HG03196 (cell line): ENCODE measurements around the gene FBN3.
"Not testable (repeated sequence)": the region's sequence is repeated elsewhere in the genome, so short reads cannot be mapped to it uniquely, and the experiment has no call there.

Experiments used
- ATAC-seq: cut with Tn5 transposase; IDR thresholded peaks from one replicate; pipeline ENCODE4 v1.9.1; 2021; ENCODE audit not compliant: unreplicated experiment

The FBN3 gene

GRCh38 chr19:8064911-8065874, 84.2 kb downstream of the FBN3 start:
- ATAC-seq = no peak

- ATAC-seq = no peak
These were observed 91.7 kb downstream of the FBN3 start for GRCh38 chr19:8057545-8058270.

- ATAC-seq = no peak
These were observed 92.9 kb downstream of the FBN3 start for GRCh38 chr19:8056533-8056932.

GRCh38 chr19:8054169-8054568, 95.2 kb downstream of the FBN3 start:
- ATAC-seq = no peak

GRCh38 chr19:8052464-8052859, 96.9 kb downstream of the FBN3 start, which contains the start of gene CCL25:
Gene CCL25 (plus strand): TSS chr19:8052760. CDS start chr19:8053050, 290 bp downstream.
- ATAC-seq = no peak

GRCh38 chr19:8050274-8051096, 98.9 kb downstream of the FBN3 start:
- peak; percentile 77 for ATAC-seq

GRCh38 chr19:8046569-8047165, 102.7 kb downstream of the FBN3 start:
- no peak for ATAC-seq

GRCh38 chr19:8045872-8046568, 103.4 kb downstream of the FBN3 start:
- no peak for ATAC-seq

GRCh38 chr19:8044018-8044417, 105.4 kb downstream of the FBN3 start:
- no peak for ATAC-seq

- ATAC-seq = no peak
These were observed 106.5 kb downstream of the FBN3 start for GRCh38 chr19:8042900-8043299.

- no peak for ATAC-seq
These were observed 107.9 kb downstream of the FBN3 start for GRCh38 chr19:8041531-8041931.

- ATAC-seq = no peak
These were observed 110.2 kb downstream of the FBN3 start for GRCh38 chr19:8039231-8039630.

- no peak for ATAC-seq
These were observed 110.6 kb downstream of the FBN3 start for GRCh38 chr19:8038815-8039214.

GRCh38 chr19:8036434-8037099, 112.8 kb downstream of the FBN3 start:
- no peak for ATAC-seq

GRCh38 chr19:8034178-8034525, 115.2 kb downstream of the FBN3 start:
- ATAC-seq = no peak

GRCh38 chr19:8033287-8034177, 115.9 kb downstream of the FBN3 start:
- ATAC-seq = not testable (repeated sequence)

- ATAC-seq = no peak
These were observed 118.4 kb downstream of the FBN3 start for GRCh38 chr19:8030960-8031359.

- no peak for ATAC-seq
These were observed 120.4 kb downstream of the FBN3 start for GRCh38 chr19:8028951-8029491.
